Smooth muscle cell (in vitro differentiated cells): ENCODE results near the gene SIVA1. TPM values are rescaled to one million over a fixed set of nuclear protein-coding genes. Genes with fewer than 3 reads are reported as not detected.

Experiments
- DNase-seq: peaks from one replicate; lab custom pipeline; 2025; ENCODE audit not compliant: unreplicated experiment; lab: John Stamatoyannopoulos, UW
- H2AFZ ChIP-seq: fragments of 200-600 bp; sonication (generic); 2 replicates; pipeline ENCODE4 v1.6.0; 2016; ENCODE audit warnings: antibody characterized with exemption, low read depth, mild to moderate bottlenecking
- H3F3A ChIP-seq: fragments of 200-600 bp; sonication (generic); 2 replicates; pipeline ENCODE4 v1.6.0; 2017; ENCODE audit warnings: antibody characterized with exemption, low read depth
- H3K27ac ChIP-seq: fragments of 200-600 bp; sonication (generic); 2 replicates; pipeline ENCODE4 v1.5.1; 2016; ENCODE audit warnings: low read depth, mild to moderate bottlenecking
- H3K27me3 ChIP-seq: fragments of 200-600 bp; sonication (generic); 2 replicates; pipeline ENCODE4 v1.6.1; 2016; ENCODE audit warnings: low read depth, mild to moderate bottlenecking
- H3K36me3 ChIP-seq: fragments of 200-600 bp; sonication (generic); 2 replicates; pipeline ENCODE4 v1.5.1; 2016; ENCODE audit warnings: low read depth
- H3K4me1 ChIP-seq: fragments of 200-600 bp; sonication (generic); 2 replicates; pipeline ENCODE4 v1.5.1; 2016; ENCODE audit warnings: low read depth
- H3K4me2 ChIP-seq: fragments of 200-600 bp; sonication (generic); 2 replicates; pipeline ENCODE4 v1.6.0; 2016; ENCODE audit warnings: mild to moderate bottlenecking
- H3K4me3 ChIP-seq: fragments of 200-600 bp; sonication (generic); 2 replicates; pipeline ENCODE4 v1.5.1; 2016; ENCODE audit warnings: mild to moderate bottlenecking
- H3K79me2 ChIP-seq: fragments of 200-600 bp; sonication (generic); 2 replicates; pipeline ENCODE4 v1.6.0; 2016; ENCODE audit warnings: low read depth, mild to moderate bottlenecking
- H3K9ac ChIP-seq: fragments of 200-600 bp; sonication (generic); 2 replicates; pipeline ENCODE4 v1.6.0; 2016; ENCODE audit warnings: low read depth
- H3K9me3 ChIP-seq: fragments of 200-600 bp; sonication (generic); replicated peaks from 2 replicates; pipeline ENCODE4 v1.5.1; 2016; ENCODE audit warnings: low read depth
- H4K20me1 ChIP-seq: fragments of 200-600 bp; sonication (generic); 2 replicates; pipeline ENCODE4 v1.6.0; 2016; ENCODE audit warnings: low read depth
- CTCF ChIP-seq: fragments of 200-600 bp; sonication (generic); IDR thresholded peaks from 2 replicates; pipeline ENCODE4 v1.5.1; 2017; ENCODE audit warnings: borderline replicate concordance, mild to moderate bottlenecking, antibody characterized with exemption; ENCODE audit not compliant: insufficient read depth, poor library complexity, severe bottlenecking
- WGBS: methylation state at CpG from one replicate; pipeline ENCODE4 v1.1.7; 2016; ENCODE audit warnings: low lambda C conversion rate; 5-methylcytosine and 5-hydroxymethylcytosine counted together
- polyA plus RNA-seq: library from polyadenylated mRNA; unstranded; fragments of >200 nt; fragmentation: Nextera tagmentation; extraction: Ambion mirVana; gene quantifications from 2 replicates; pipeline ENCODE4 v1.2.1, GENCODE V29; 2016
- total RNA-seq: library from RNA; depleted of rRNA; stranded (reverse); fragments of >200 nt; gene quantifications from 2 replicates; pipeline ENCODE4 v1.2.3, GENCODE V29; 2014

SIVA1 gene
- total and polyA plus RNA-seq, 2 experiments from 2014 or later: 78.5 to 118 TPM

GRCh38 chr14:104768437-104769323, 15.7 kb downstream of the SIVA1 start:
- DNase-seq: peak; percentile 89
- Histone ChIP-seq H3K4me3 (no peak overlapping the region), H4K20me1 (no peaks in the 10 kb centered on the region), H3F3A (peaks cover 5% of the 10 kb centered on the region), H3K4me1 (peaks cover 5% of the 10 kb centered on the region), H3K9me3 (no peaks in the 10 kb centered on the region), H3K9ac (no peak overlapping the region), H3K36me3 (no peaks in the 10 kb centered on the region), H3K27ac (no peak overlapping the region), H3K4me2 (peak overlapping the region; percentile 61), H2AFZ (no peak overlapping the region), H3K79me2 (no peaks in the 10 kb centered on the region), H3K27me3 (no peaks in the 10 kb centered on the region)
- 29% methylated on average over 18 of the region's 25 CpGs for WGBS
- peak; percentile 87 for TF ChIP-seq CTCF

DNA sequence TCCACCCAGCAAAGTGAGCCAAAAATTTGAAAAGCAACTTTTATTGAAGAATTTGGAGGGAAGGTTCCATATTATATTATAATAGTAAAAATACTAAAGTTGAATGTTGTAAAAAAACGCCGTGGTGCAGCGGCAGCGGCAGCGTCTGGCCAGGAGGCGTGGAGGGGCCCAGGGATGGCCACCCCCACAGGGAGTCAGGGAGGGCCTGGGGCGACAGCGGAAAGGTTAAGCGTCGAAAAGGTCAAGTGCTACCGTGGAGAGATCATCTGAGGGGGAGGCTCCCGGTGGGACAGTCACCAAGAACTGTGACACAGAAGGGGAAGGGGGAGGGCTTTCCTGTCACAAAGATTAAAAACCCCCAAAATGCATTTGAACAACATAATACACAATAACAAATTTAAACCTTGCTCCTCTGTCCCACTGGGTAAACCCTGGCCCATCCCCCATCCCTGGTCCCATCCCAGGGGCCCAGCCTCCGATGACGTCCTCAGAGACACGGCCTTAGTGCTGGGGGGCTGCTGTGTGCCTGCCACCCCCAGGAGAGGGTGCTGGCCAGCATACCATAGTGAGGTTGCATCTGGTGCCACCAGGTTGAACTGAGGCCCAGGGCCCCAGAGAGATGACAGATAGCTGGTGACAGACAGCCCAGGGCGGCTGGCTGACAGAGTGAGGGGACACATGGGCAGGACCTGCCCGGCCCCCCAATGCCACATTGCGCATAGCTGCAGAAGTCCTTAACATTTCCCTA, 16.6 kb downstream of the SIVA1 start:
- no peaks in the 10 kb centered on the region for H3K79me2 ChIP-seq
- H3K4me1 ChIP-seq: peaks cover 5% of the 10 kb centered on the region
- peaks cover 5% of the 10 kb centered on the region for H3F3A ChIP-seq
- no peaks in the 10 kb centered on the region for H3K36me3 ChIP-seq
- no peak overlapping the region for H2AFZ ChIP-seq
- no peaks in the 10 kb centered on the region for H3K27me3 ChIP-seq
- H3K4me2 ChIP-seq: no peak overlapping the region
- H3K9ac ChIP-seq: no peak overlapping the region
- no peaks in the 10 kb centered on the region for H3K9me3 ChIP-seq
- no peak overlapping the region for H3K4me3 ChIP-seq
- no peak for DNase-seq
- TF ChIP-seq CTCF: no peak
- 84% methylated on average over 17 of the region's 18 CpGs for WGBS
- no peak overlapping the region for H3K27ac ChIP-seq
- H4K20me1 ChIP-seq: no peaks in the 10 kb centered on the region

DNA sequence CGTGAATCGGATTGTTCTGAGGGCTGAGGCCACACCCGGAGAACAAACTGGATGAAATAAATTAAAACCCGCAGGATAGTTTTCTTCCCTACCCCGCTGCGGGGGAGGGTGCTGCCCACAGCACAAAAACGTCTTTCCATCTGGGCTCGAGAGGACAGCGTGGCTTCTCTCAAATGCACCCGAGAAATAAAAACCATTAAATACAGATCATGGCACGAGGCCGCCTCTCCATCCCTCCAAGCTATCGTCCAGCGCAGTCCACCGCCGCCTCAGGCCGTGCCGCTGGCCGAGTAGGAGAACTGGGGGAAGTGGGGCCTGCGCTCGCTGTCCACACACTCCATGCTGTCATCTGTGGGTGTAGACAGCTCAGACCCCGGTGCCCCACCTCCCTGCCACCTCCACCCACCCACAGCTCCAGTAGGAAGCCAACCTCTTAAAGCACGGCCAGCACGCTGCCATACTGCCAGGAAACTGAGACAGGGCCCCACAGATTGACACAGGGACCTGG, 17.2 kb downstream of the SIVA1 start:
- WGBS: 83% methylated on average over 15 of the region's 24 CpGs
- Histone ChIP-seq H3K27ac (no peak overlapping the region), H3K9ac (no peak overlapping the region), H3K27me3 (no peaks in the 10 kb centered on the region), H3K4me3 (no peak overlapping the region), H3K36me3 (no peaks in the 10 kb centered on the region), H4K20me1 (no peaks in the 10 kb centered on the region), H3F3A (peaks cover 5% of the 10 kb centered on the region), H3K9me3 (no peaks in the 10 kb centered on the region), H3K4me1 (peaks cover 5% of the 10 kb centered on the region), H2AFZ (no peak overlapping the region), H3K4me2 (no peak overlapping the region), H3K79me2 (no peaks in the 10 kb centered on the region)
- TF ChIP-seq CTCF: no peak
- DNase-seq: no peak
